ENCODE data around the gene CAPN10.

CAPN10 gene

GRCh38 chr2:240638512-240639160 is 52.1 kb downstream of the CAPN10 start:
- no peak for DNase-seq (ENCODE audit: low spot score)

- DNase-seq (ENCODE audit: low spot score): no peak
Observed at GRCh38 chr2:240639566-240639965, 53.0 kb downstream of the CAPN10 start.

- peak; percentile 87 for DNase-seq (ENCODE audit: low spot score)
Observed at GRCh38 chr2:240640939-240641338, 54.4 kb downstream of the CAPN10 start.

GRCh38 chr2:240642061-240642805 is 55.7 kb downstream of the CAPN10 start:
- DNase-seq (ENCODE audit: low spot score): no peak

GRCh38 chr2:240642806-240643092 is 56.2 kb downstream of the CAPN10 start:
- DNase-seq (ENCODE audit: low spot score): no peak

GRCh38 chr2:240643093-240643810 is 56.7 kb downstream of the CAPN10 start:
- no peak for DNase-seq (ENCODE audit: low spot score)

- no peak for DNase-seq (ENCODE audit: low spot score)
Observed at GRCh38 chr2:240643811-240644150, 57.2 kb downstream of the CAPN10 start.

GRCh38 chr2:240644171-240644651 is 57.7 kb downstream of the CAPN10 start:
- DNase-seq (ENCODE audit: low spot score): no peak

GRCh38 chr2:240644859-240645301 is 58.3 kb downstream of the CAPN10 start:
- DNase-seq (ENCODE audit: low spot score): no peak

GRCh38 chr2:240645346-240645745 is 58.8 kb downstream of the CAPN10 start:
- DNase-seq (ENCODE audit: low spot score): no peak

GRCh38 chr2:240645801-240646175 is 59.3 kb downstream of the CAPN10 start:
- DNase-seq (ENCODE audit: low spot score): no peak

GRCh38 chr2:240646176-240646899 is 59.8 kb downstream of the CAPN10 start:
- no peak for DNase-seq (ENCODE audit: low spot score)

GRCh38 chr2:240646900-240647502 is 60.5 kb downstream of the CAPN10 start:
- no peak for DNase-seq (ENCODE audit: low spot score)

- no peak for DNase-seq (ENCODE audit: low spot score)
Observed at GRCh38 chr2:240647503-240648154, 61.1 kb downstream of the CAPN10 start.

GRCh38 chr2:240648155-240648649 is 61.7 kb downstream of the CAPN10 start:
- no peak for DNase-seq (ENCODE audit: low spot score)
